Epidermal melanocyte (primary cell): ENCODE results near the gene STK32C.

Source experiments
- DNase-seq: peaks from one replicate; pipeline ENCODE4 v3.0.0; 2011; ENCODE audit warnings: low spot score; ENCODE audit not compliant: insufficient read length

STK32C gene

GRCh38 chr10:132282667-132283603 lies 24.8 kb downstream of the STK32C start:
- no peak for DNase-seq

- no peak for DNase-seq
These were observed 25.7 kb downstream of the STK32C start for GRCh38 chr10:132281915-132282666.

- DNase-seq, result no peak
These were observed 27.1 kb downstream of the STK32C start for GRCh38 chr10:132280646-132281074.

GRCh38 chr10:132279873-132280645 lies 27.7 kb downstream of the STK32C start:
- DNase-seq, result no peak

GRCh38 chr10:132277311-132277741 lies 30.4 kb downstream of the STK32C start:
- no peak for DNase-seq

- DNase-seq, result no peak
These were observed 31.0 kb downstream of the STK32C start for GRCh38 chr10:132276706-132277105.

GRCh38 chr10:132276179-132276675 lies 31.5 kb downstream of the STK32C start:
- DNase-seq, result no peak

GRCh38 chr10:132275426-132276178 lies 32.1 kb downstream of the STK32C start:
- no peak for DNase-seq

GRCh38 chr10:132274986-132275385 lies 32.8 kb downstream of the STK32C start:
- no peak for DNase-seq

- no peak for DNase-seq
These were observed 33.2 kb downstream of the STK32C start for GRCh38 chr10:132274581-132274980.

- no peak for DNase-seq
These were observed 33.8 kb downstream of the STK32C start for GRCh38 chr10:132273966-132274365.

- DNase-seq, result no peak
These were observed 34.3 kb downstream of the STK32C start for GRCh38 chr10:132273304-132273944.

GRCh38 chr10:132272231-132272971 lies 35.3 kb downstream of the STK32C start:
- no peak for DNase-seq

GRCh38 chr10:132271458-132272230 lies 36.1 kb downstream of the STK32C start:
- no peak for DNase-seq

GRCh38 chr10:132270721-132271457 lies 36.9 kb downstream of the STK32C start:
- no peak for DNase-seq

GRCh38 chr10:132270256-132270655 lies 37.5 kb downstream of the STK32C start:
- no peak for DNase-seq

GRCh38 chr10:132269266-132270230 lies 38.2 kb downstream of the STK32C start:
- DNase-seq, result no peak
